Measurements from ENCODE around the gene ASIC2. TPM values are rescaled to one million over a fixed set of nuclear protein-coding genes. Genes with fewer than 3 reads are reported as not detected.

The ASIC2 gene
- total RNA-seq, 1 experiment from 2014 or later: 0.74 TPM

GRCh38 chr17:33171931-33172330 lies 121.2 kb downstream of the ASIC2 start:
- H3K27me3 ChIP-seq (ENCODE audit: insufficient read depth, low read length): no peaks in the 10 kb centered on the region
- no CpG with 5 or more reads among the region's 2 CpGs for WGBS (ENCODE audit: extremely low coverage, insufficient read length, low lambda C conversion rate)
- no peak overlapping the region for H2AK5ac ChIP-seq (ENCODE audit: insufficient read length, low read length)
- no peak overlapping the region for H4K8ac ChIP-seq (replicated peaks; ENCODE audit: insufficient read length, low read depth, low read length)
- Mint-ChIP-seq H3K36me3 (ENCODE audit: insufficient read depth in 1 of 3, low read depth in 3 of 3) (no peaks in the 10 kb centered on the region; a peak in 1 of 7 replicates), H3K27me3 (ENCODE audit: low read depth) (peaks cover 67% of the 10 kb centered on the region), H3K4me1 (peaks cover 0 to 3% of the 10 kb centered on the region in 2 experiments; a peak in 1 of 4 replicates), H3K9me3 (no peaks in the 10 kb centered on the region), H3K4me3 (no peak overlapping the region), H3K27ac (no peak overlapping the region)
- H2BK20ac ChIP-seq (ENCODE audit: low read depth, low read length, poor library complexity, severe bottlenecking): no peak overlapping the region
- no peak overlapping the region for H4K91ac ChIP-seq (ENCODE audit: insufficient read length, low read depth, low read length)
- H3K23me2 ChIP-seq (ENCODE audit: insufficient read length, low read depth, low read length, poor library complexity, severe bottlenecking): no peaks in the 10 kb centered on the region
- H3K23ac ChIP-seq (ENCODE audit: insufficient read length, low read depth, low read length): no peak overlapping the region
- H4K5ac ChIP-seq (ENCODE audit: insufficient read length, low read depth, low read length): no peak overlapping the region
- no peak overlapping the region for H3K18ac ChIP-seq (ENCODE audit: insufficient read length, low read depth, low read length)
- no peak overlapping the region for H3K9ac ChIP-seq (ENCODE audit: extremely low read depth, insufficient read length, low read length)
- no peak overlapping the region for H2AFZ ChIP-seq (ENCODE audit: low read length)
- H3K9me3 ChIP-seq (ENCODE audit: control insufficient read depth, low read depth, low read length): no peaks in the 10 kb centered on the region
- no peak overlapping the region for H2BK5ac ChIP-seq (ENCODE audit: insufficient read length, low read length)
- no peak for TF ChIP-seq CTCF (conservative IDR thresholded peaks at IDR 0.05)
- no peak overlapping the region for H3K4ac ChIP-seq (ENCODE audit: low read depth, low read length)
- no peak overlapping the region for H3T11ph ChIP-seq (ENCODE audit: low read length)
- no peaks in the 10 kb centered on the region for H3K4me1 ChIP-seq (ENCODE audit: insufficient read depth, low read length)
- no peaks in the 10 kb centered on the region for H4K20me1 ChIP-seq (ENCODE audit: control insufficient read depth, insufficient read depth, insufficient read length)
- no peak overlapping the region for H3K56ac ChIP-seq (ENCODE audit: insufficient read length, low read depth, low read length)
- H3K14ac ChIP-seq (ENCODE audit: insufficient read depth, low read length): no peak overlapping the region
- no peak overlapping the region for H3K4me2 ChIP-seq (ENCODE audit: insufficient read depth, insufficient read length, low read length)
- H3K79me2 ChIP-seq (ENCODE audit: insufficient read depth, low read length): no peaks in the 10 kb centered on the region
- H2BK15ac ChIP-seq (ENCODE audit: low read depth, low read length): no peak overlapping the region
- DNase-seq: no peak
- no peaks in the 10 kb centered on the region for H3K79me1 ChIP-seq (ENCODE audit: insufficient read depth, low read depth, low read length, poor library complexity, severe bottlenecking)
- H2BK12ac ChIP-seq (ENCODE audit: insufficient read length, low read depth, low read length): no peak overlapping the region
- no peak overlapping the region for H2BK120ac ChIP-seq (ENCODE audit: low read depth, low read length, poor library complexity, severe bottlenecking)
- H3K27ac ChIP-seq (ENCODE audit: insufficient read length, low read depth, low read length): no peak overlapping the region

Data from H9 (cell line).